Measurements from ENCODE around the gene MSRB3.

DNA sequence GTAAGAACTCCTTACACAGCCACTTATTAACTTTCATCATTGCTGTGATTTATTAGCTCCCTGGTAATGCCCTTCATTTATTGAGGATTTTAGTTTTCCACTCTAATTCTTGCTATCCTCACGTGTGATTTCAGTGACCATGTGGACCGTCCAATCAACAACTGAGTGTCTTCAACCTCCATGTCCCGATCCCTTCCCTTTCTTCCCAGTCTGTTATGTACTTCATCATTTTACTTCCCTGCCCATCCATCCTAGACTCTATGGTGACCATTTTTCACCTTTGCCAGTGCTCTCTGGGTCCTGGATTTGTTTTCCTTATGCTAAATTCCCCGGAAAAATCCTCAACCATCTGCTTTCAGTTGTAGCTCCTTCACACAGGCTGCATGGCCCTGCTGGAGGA is 111.0 kb downstream of the MSRB3 start:
- no peak for TF ChIP-seq NFIC (IDR thresholded peaks at IDR 0.05; ENCODE audit: low read depth, low read length)
- TF ChIP-seq SMC3 (IDR thresholded peaks at IDR 0.05; ENCODE audit: borderline replicate concordance, low read length): no peak
- TF ChIP-seq SREBF2 (IDR thresholded peaks at IDR 0.05; ENCODE audit: low read length): no peak
- TF ChIP-seq FOS (IDR thresholded peaks at IDR 0.05; ENCODE audit: borderline replicate concordance, extremely low read depth, insufficient read length): no peak
- no peak for TF ChIP-seq CREM (IDR thresholded peaks at IDR 0.05; ENCODE audit: low read depth)
- TF ChIP-seq, protein P1, sequence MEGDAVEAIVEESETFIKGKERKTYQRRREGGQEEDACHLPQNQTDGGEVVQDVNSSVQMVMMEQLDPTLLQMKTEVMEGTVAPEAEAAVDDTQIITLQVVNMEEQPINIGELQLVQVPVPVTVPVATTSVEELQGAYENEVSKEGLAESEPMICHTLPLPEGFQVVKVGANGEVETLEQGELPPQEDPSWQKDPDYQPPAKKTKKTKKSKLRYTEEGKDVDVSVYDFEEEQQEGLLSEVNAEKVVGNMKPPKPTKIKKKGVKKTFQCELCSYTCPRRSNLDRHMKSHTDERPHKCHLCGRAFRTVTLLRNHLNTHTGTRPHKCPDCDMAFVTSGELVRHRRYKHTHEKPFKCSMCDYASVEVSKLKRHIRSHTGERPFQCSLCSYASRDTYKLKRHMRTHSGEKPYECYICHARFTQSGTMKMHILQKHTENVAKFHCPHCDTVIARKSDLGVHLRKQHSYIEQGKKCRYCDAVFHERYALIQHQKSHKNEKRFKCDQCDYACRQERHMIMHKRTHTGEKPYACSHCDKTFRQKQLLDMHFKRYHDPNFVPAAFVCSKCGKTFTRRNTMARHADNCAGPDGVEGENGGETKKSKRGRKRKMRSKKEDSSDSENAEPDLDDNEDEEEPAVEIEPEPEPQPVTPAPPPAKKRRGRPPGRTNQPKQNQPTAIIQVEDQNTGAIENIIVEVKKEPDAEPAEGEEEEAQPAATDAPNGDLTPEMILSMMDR (IDR thresholded peaks at IDR 0.05 in 2 of 3, conservative IDR thresholded peaks at IDR 0.05 in 1 of 3; ENCODE audit: control insufficient read depth in 2 of 3, extremely low read depth in 1 of 3, insufficient read depth in 1 of 3, low read depth in 3 of 3, low read length in 3 of 3): no peak
- no peak for TF ChIP-seq POLR2A (IDR thresholded peaks at IDR 0.05; ENCODE audit: low read depth, low read length)
- no peak for TF ChIP-seq ATF2 (IDR thresholded peaks at IDR 0.05; ENCODE audit: low read length)
- TF ChIP-seq NKRF (conservative IDR thresholded peaks at IDR 0.05): no peak
- no peak for TF ChIP-seq ESRRA (IDR thresholded peaks at IDR 0.05; ENCODE audit: low read length)
- no peak for TF ChIP-seq KDM1A (IDR thresholded peaks at IDR 0.05; ENCODE audit: borderline replicate concordance)
- TF ChIP-seq MAX (IDR thresholded peaks at IDR 0.05; ENCODE audit: low read depth, low read length): no peak

Measured in GM12878 (cell line).